ENCODE measurements around the gene NCBP2L.

Gene NCBP2L

GRCh38 chrX:107831071-107831730 lies 53.7 kb downstream of the NCBP2L start:
- Histone ChIP-seq H3K9ac (ENCODE audit: low read depth, low read length, poor library complexity, severe bottlenecking) (no peak overlapping the region), H3K9me2 (replicated peaks; ENCODE audit: low read depth, low read length) (no peaks in the 10 kb centered on the region), H3K4me3 (ENCODE audit: low read length, poor library complexity, severe bottlenecking) (no peak overlapping the region), H3K9me3 (ENCODE audit: insufficient read depth, low read depth, low read length) (no peaks in the 10 kb centered on the region), H3K4me1 (ENCODE audit: insufficient read depth, low read length, poor library complexity, severe bottlenecking) (peaks cover 7% of the 10 kb centered on the region), H3K27me3 (ENCODE audit: insufficient read depth, low read length, poor library complexity, severe bottlenecking) (no peaks in the 10 kb centered on the region), H3F3A (ENCODE audit: low read depth) (no peaks in the 10 kb centered on the region), H4K20me1 (ENCODE audit: insufficient read depth, low read length, poor library complexity, severe bottlenecking) (no peaks in the 10 kb centered on the region), H3K4me2 (ENCODE audit: low read depth, low read length, poor library complexity, severe bottlenecking) (no peak overlapping the region), H3K79me2 (ENCODE audit: insufficient read depth, low read length) (no peaks in the 10 kb centered on the region), H2AFZ (ENCODE audit: low read length) (no peak overlapping the region), H3K36me3 (ENCODE audit: insufficient read depth, low read length) (no peaks in the 10 kb centered on the region)
- TF ChIP-seq CTCF (conservative IDR thresholded peaks at IDR 0.05; ENCODE audit: low read length) = no peak
- TF ChIP-seq EZH2phosphoT487 (IDR thresholded peaks at IDR 0.05; ENCODE audit: borderline replicate concordance) = no peak

- H3K9me2 ChIP-seq (replicated peaks; ENCODE audit: low read depth, low read length) = no peaks in the 10 kb centered on the region
- H3K9me3 ChIP-seq (ENCODE audit: insufficient read depth, low read depth, low read length) = no peaks in the 10 kb centered on the region
- no peak overlapping the region for H3K9ac ChIP-seq (ENCODE audit: low read depth, low read length, poor library complexity, severe bottlenecking)
- TF ChIP-seq EZH2phosphoT487 (IDR thresholded peaks at IDR 0.05; ENCODE audit: borderline replicate concordance) (no peak), CTCF (conservative IDR thresholded peaks at IDR 0.05; ENCODE audit: low read length) (no peak)
- no peaks in the 10 kb centered on the region for H4K20me1 ChIP-seq (ENCODE audit: insufficient read depth, low read length, poor library complexity, severe bottlenecking)
- H3K79me2 ChIP-seq (ENCODE audit: insufficient read depth, low read length) = no peaks in the 10 kb centered on the region
- H3K27me3 ChIP-seq (ENCODE audit: insufficient read depth, low read length, poor library complexity, severe bottlenecking) = no peaks in the 10 kb centered on the region
- no peak overlapping the region for H3K4me3 ChIP-seq (ENCODE audit: low read length, poor library complexity, severe bottlenecking)
- H2AFZ ChIP-seq (ENCODE audit: low read length) = no peak overlapping the region
- no peaks in the 10 kb centered on the region for H3F3A ChIP-seq (ENCODE audit: low read depth)
- H3K36me3 ChIP-seq (ENCODE audit: insufficient read depth, low read length) = no peaks in the 10 kb centered on the region
- H3K4me1 ChIP-seq (ENCODE audit: insufficient read depth, low read length, poor library complexity, severe bottlenecking) = no peaks in the 10 kb centered on the region
- H3K4me2 ChIP-seq (ENCODE audit: low read depth, low read length, poor library complexity, severe bottlenecking) = no peak overlapping the region
These were observed 57.0 kb downstream of the NCBP2L start for GRCh38 chrX:107834275-107835201.

- no peaks in the 10 kb centered on the region for H3K27me3 ChIP-seq (ENCODE audit: insufficient read depth, low read length, poor library complexity, severe bottlenecking)
- H4K20me1 ChIP-seq (ENCODE audit: insufficient read depth, low read length, poor library complexity, severe bottlenecking) = no peaks in the 10 kb centered on the region
- H3K9ac ChIP-seq (ENCODE audit: low read depth, low read length, poor library complexity, severe bottlenecking) = no peak overlapping the region
- H3F3A ChIP-seq (ENCODE audit: low read depth) = no peaks in the 10 kb centered on the region
- H3K4me2 ChIP-seq (ENCODE audit: low read depth, low read length, poor library complexity, severe bottlenecking) = no peak overlapping the region
- no peaks in the 10 kb centered on the region for H3K9me3 ChIP-seq (ENCODE audit: insufficient read depth, low read depth, low read length)
- H3K79me2 ChIP-seq (ENCODE audit: insufficient read depth, low read length) = no peaks in the 10 kb centered on the region
- no peak overlapping the region for H3K4me3 ChIP-seq (ENCODE audit: low read length, poor library complexity, severe bottlenecking)
- peaks cover 5% of the 10 kb centered on the region; the same call in 1 of the 2 replicates for H3K36me3 ChIP-seq (ENCODE audit: insufficient read depth, low read length)
- TF ChIP-seq EZH2phosphoT487 (IDR thresholded peaks at IDR 0.05; ENCODE audit: borderline replicate concordance) = no peak
- TF ChIP-seq CTCF (conservative IDR thresholded peaks at IDR 0.05; ENCODE audit: low read length) = no peak
- H3K4me1 ChIP-seq (ENCODE audit: insufficient read depth, low read length, poor library complexity, severe bottlenecking) = no peaks in the 10 kb centered on the region
- H2AFZ ChIP-seq (ENCODE audit: low read length) = no peak overlapping the region
- H3K9me2 ChIP-seq (replicated peaks; ENCODE audit: low read depth, low read length) = no peaks in the 10 kb centered on the region
These were observed 59.4 kb downstream of the NCBP2L start for GRCh38 chrX:107836958-107837357.

All from Loucy (cell line).